K562 (cell line): ENCODE measurements around the gene PPT2. TPM values are rescaled to one million over a fixed set of nuclear protein-coding genes. Genes with fewer than 3 reads are reported as not detected.

Experiments used
- AFF1 ChIP-seq, 2 experiments: fragments of 450-650 bp; IDR thresholded peaks; 2 replicates each; pipeline ENCODE4 v1.6.1; 2018; ENCODE audit warnings: mild to moderate bottlenecking in 2 of 2, low read depth in 1 of 2; ENCODE audit not compliant: partially characterized antibody in 2 of 2
- BCOR ChIP-seq: fragments of 450-650 bp; IDR thresholded peaks from 2 replicates; pipeline ENCODE4 v1.6.1; 2016
- BRD4 ChIP-seq: fragments of 200-600 bp; sonication (generic); IDR thresholded peaks from 2 replicates; pipeline ENCODE4 v1.6.1; 2017; ENCODE audit warnings: inconsistent platforms
- CHAMP1 ChIP-seq: fragments of 450-650 bp; IDR thresholded peaks from 2 replicates; pipeline ENCODE4 v1.6.1; 2016; ENCODE audit warnings: mild to moderate bottlenecking
- EWSR1 ChIP-seq: fragments of 450-650 bp; IDR thresholded peaks from 2 replicates; pipeline ENCODE4 v1.6.1; 2018; ENCODE audit warnings: borderline replicate concordance, mild to moderate bottlenecking, low read depth, moderate library complexity; ENCODE audit not compliant: partially characterized antibody
- FOXK1 ChIP-seq: sonication (generic); formaldehyde crosslinking; IDR thresholded peaks from 2 replicates; pipeline ENCODE4 v1.8.0; 2022; ENCODE audit warnings: missing genetic modification reagents, mild to moderate bottlenecking, borderline replicate concordance
- HDAC6 ChIP-seq: IDR thresholded peaks from 2 replicates; pipeline ENCODE4 v1.6.1; 2012; ENCODE audit warnings: low read depth, mild to moderate bottlenecking, control low read depth, inconsistent platforms, low read length, moderate library complexity
- IRF1 ChIP-seq: sonication (generic); formaldehyde crosslinking; IDR thresholded peaks from 2 replicates; pipeline ENCODE4 v1.8.0; 2022; ENCODE audit warnings: missing genetic modification reagents, mild to moderate bottlenecking, borderline replicate concordance
- KLF6 ChIP-seq: fragments of 250-450 bp; sonication (Bioruptor Pico); IDR thresholded peaks from 2 replicates; pipeline ENCODE4 v1.4.0; 2020; ENCODE audit warnings: mild to moderate bottlenecking, moderate library complexity, borderline replicate concordance
- MCM5 ChIP-seq: fragments of 450-650 bp; IDR thresholded peaks from 2 replicates; pipeline ENCODE4 v1.6.1; 2016; ENCODE audit warnings: low read depth
- NFXL1 ChIP-seq: fragments of 450-650 bp; formaldehyde crosslinking; IDR thresholded peaks from 2 replicates; pipeline ENCODE4 v1.4.0; 2021; ENCODE audit warnings: mild to moderate bottlenecking
- NRF1 ChIP-seq, 2 experiments: fragments of 450-650 bp; IDR thresholded peaks in 1 of 2; conservative IDR thresholded peaks in 1 of 2; 2 replicates each; pipeline ENCODE4 v1.6.1; 2014; ENCODE audit warnings: mild to moderate bottlenecking in 2 of 2
- POLR2A ChIP-seq: fragments of 450-650 bp; conservative IDR thresholded peaks from 2 replicates; pipeline ENCODE4 v1.6.1; 2016
- POLR2AphosphoS2 ChIP-seq: IDR thresholded peaks from 2 replicates; pipeline ENCODE4 v1.6.1; 2012; ENCODE audit warnings: low read length, improper control_type of control experiment
- POLR2B ChIP-seq: fragments of 450-650 bp; IDR thresholded peaks from 2 replicates; pipeline ENCODE4 v1.6.1; 2018; ENCODE audit warnings: low read depth; ENCODE audit not compliant: partially characterized antibody
- POLR2H ChIP-seq: IDR thresholded peaks from 2 replicates; pipeline ENCODE4 v1.6.1; 2016; ENCODE audit warnings: missing genetic modification characterization, low read depth, mild to moderate bottlenecking, control low read depth, missing compliant biosample characterization, moderate library complexity
- RFX1 ChIP-seq: fragments of 450-650 bp; IDR thresholded peaks from 2 replicates; pipeline ENCODE4 v1.6.1; 2016; ENCODE audit warnings: mild to moderate bottlenecking, moderate library complexity
- SIN3B ChIP-seq: fragments of 450-650 bp; IDR thresholded peaks from 2 replicates; pipeline ENCODE4 v1.6.1; 2017; ENCODE audit warnings: low read depth, mild to moderate bottlenecking, moderate library complexity
- SNIP1 ChIP-seq: fragments of 450-650 bp; IDR thresholded peaks from 2 replicates; pipeline ENCODE4 v1.7.1; 2017; ENCODE audit warnings: low read depth, mild to moderate bottlenecking
- SPI1 ChIP-seq: IDR thresholded peaks from 2 replicates; pipeline ENCODE4 v1.6.1; 2011; ENCODE audit warnings: low read depth, low read length, control low read depth, borderline replicate concordance
- ZNF174 ChIP-seq: fragments of 250-450 bp; sonication (Bioruptor Pico); IDR thresholded peaks from 2 replicates; pipeline ENCODE4 v1.4.0; 2020; ENCODE audit warnings: mild to moderate bottlenecking
- ZNF232 ChIP-seq: sonication (generic); formaldehyde crosslinking; IDR thresholded peaks from 2 replicates; pipeline ENCODE4 v1.8.0; 2022; ENCODE audit warnings: mild to moderate bottlenecking, missing genetic modification reagents
- ZNF384 ChIP-seq: IDR thresholded peaks from 2 replicates; pipeline ENCODE4 v1.6.1; 2012; ENCODE audit warnings: low read depth, low read length, improper control_type of control experiment
- ZNF583 ChIP-seq: fragments of 250-450 bp; sonication (Bioruptor Pico); IDR thresholded peaks from 2 replicates; pipeline ENCODE4 v1.4.0; 2020
- polyA plus RNA-seq, 8 experiments: library from polyadenylated mRNA; depleted of rRNA in 4 of 8; stranded (reverse) in 5 of 8; unstranded in 3 of 8; fragments of >200 nt; fragmentation: Nextera tagmentation in 2 of 8; fragmentation: Illumina TruSeq in 1 of 8; extraction: Ambion mirVana in 2 of 8; extraction: Trizol in 1 of 8; gene quantifications; 2 replicates each; pipeline versions ENCODE4 v1.2.1 to v1.2.3, GENCODE V29; 2011 to 2014; ENCODE audit warnings: inconsistent platforms in 1 of 8, missing spikeins in 1 of 8
- total RNA-seq, 7 experiments: library from RNA; depleted of rRNA in 6 of 7; stranded (reverse); fragments of >200 nt in 6 of 7; fragmentation: Illumina TruSeq in 2 of 7; extraction: Trizol in 2 of 7; gene quantifications; 2 replicates each; pipeline versions ENCODE4 v1.2.1 to v1.2.3, GENCODE V29; 2011 to 2021; ENCODE audit warnings: low replicate concordance in 1 of 7

PPT2 gene
- total and polyA plus RNA-seq, 9 of the 15 experiments (the other 6 are each of a cell fraction or from before 2014, with no cell fraction given), result 27.4 to 98.8 (median 69.9) TPM

GRCh38 chr6:32177788-32178546 is 24.0 kb downstream of the PPT2 start, which contains the start of gene RNF5 (continued):
- no peak for TF ChIP-seq BRD4
- TF ChIP-seq NFXL1 (CRISPR knock-in tag), result no peak
- peak; percentile 62 for TF ChIP-seq POLR2B
- TF ChIP-seq POLR2A, result peak; percentile 77
- TF ChIP-seq BCOR, result no peak
- no peak for TF ChIP-seq KLF6
- no peak for TF ChIP-seq IRF1 (CRISPR knock-in tag)
- no peak for TF ChIP-seq EWSR1
- TF ChIP-seq POLR2H (tag), result peak; percentile 67
- no peak for TF ChIP-seq ZNF174
- TF ChIP-seq MCM5, result no peak
- no peak; the same call in 1 of the 2 replicates for TF ChIP-seq FOXK1 (CRISPR knock-in tag)
- no peak for TF ChIP-seq HDAC6
- TF ChIP-seq POLR2AphosphoS2, result no peak
- TF ChIP-seq ZNF232 (CRISPR knock-in tag), result no peak
- TF ChIP-seq NRF1 (conservative IDR thresholded peaks at IDR 0.05 in 1 of 2, IDR thresholded peaks at IDR 0.05 in 1 of 2), result peak; percentile 97
- no peak for TF ChIP-seq AFF1 (IDR thresholded peaks at IDR 0.05; ENCODE audit: low read depth in 1 of 2, partially characterized antibody in 2 of 2)
- TF ChIP-seq SNIP1, result no peak
- no peak for TF ChIP-seq ZNF384
- no peak for TF ChIP-seq SIN3B
- TF ChIP-seq CHAMP1, result no peak
- TF ChIP-seq ZNF583 (CRISPR knock-in tag), result no peak
- TF ChIP-seq RFX1, result peak; percentile 99
- TF ChIP-seq SPI1, result peak; percentile 98
